ENCODE measurements around the gene LRRC59.
"Not testable (repeated sequence)": the region's sequence is repeated elsewhere in the genome, so short reads cannot be mapped to it uniquely, and the experiment has no call there.

Gene LRRC59

DNA sequence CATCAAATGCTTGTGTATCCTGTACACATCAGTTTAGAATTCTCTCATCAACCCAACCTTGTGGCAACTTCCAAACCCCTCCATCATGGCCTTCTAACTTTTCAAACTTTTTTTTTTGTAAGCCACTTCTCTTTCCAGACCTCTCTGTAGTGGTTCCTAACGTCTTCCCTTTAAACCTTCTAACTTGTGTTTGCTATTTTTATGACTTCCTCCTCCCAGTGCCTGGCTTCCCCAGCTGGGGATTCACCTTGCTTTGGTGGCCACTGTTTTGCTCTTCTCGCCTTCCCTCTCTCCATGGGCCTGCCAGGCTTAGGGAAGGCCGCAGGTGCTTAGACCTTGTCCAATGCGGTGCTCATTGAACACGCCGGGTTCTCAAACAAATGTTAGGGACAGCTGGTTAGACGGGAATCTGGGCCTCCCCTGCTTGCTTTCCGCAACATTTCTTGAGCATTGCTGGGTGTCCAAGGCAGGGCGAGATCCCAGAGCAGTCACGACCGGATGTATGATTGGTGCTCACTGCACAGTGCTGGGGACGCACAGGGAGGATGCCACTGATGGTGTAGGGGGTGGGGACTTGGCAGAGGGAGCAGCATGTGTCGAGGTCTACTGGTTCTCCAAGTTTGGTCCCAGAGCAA lies 52.5 kb downstream of the LRRC59 start:
- DNase-seq: no peak

DNA sequence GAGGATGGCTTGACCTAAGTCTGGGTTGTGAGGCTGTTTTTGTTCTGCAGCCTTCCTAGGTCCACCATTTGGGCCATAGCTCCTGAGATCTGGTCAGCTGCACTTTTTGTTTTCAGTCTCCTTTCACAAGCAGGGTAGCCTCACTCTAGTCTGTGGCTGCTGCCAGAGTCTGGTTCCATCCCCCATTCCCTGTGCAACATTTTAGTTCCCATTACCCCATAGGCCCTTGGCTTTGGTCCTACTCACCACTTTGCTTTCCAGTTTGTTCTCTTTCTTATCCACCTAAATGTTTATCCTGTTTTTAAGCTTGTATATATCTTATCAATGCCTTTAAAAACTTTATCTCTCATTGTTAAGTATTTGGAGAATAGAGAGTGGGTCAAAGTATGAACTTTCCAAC lies 57.9 kb downstream of the LRRC59 start:
- DNase-seq: no peak

DNA sequence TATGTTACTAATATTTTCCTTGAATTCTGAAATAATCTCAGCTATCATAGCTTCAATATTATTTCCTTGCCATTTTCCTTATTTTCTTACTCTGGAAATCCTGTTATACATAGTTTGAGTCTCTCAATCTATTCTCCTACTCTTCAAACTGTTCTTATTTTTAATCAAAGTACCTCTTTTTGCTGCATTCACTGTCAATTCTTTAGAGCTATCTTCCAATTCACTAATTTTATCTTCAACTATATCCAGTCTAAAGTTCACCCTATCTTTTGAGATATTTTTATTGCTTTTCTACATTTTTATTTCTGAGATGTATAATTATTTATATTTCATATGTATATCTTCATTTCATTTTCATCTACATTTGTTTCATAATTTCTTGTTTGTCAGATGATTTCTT lies 58.7 kb downstream of the LRRC59 start:
- DNase-seq: no peak

DNA sequence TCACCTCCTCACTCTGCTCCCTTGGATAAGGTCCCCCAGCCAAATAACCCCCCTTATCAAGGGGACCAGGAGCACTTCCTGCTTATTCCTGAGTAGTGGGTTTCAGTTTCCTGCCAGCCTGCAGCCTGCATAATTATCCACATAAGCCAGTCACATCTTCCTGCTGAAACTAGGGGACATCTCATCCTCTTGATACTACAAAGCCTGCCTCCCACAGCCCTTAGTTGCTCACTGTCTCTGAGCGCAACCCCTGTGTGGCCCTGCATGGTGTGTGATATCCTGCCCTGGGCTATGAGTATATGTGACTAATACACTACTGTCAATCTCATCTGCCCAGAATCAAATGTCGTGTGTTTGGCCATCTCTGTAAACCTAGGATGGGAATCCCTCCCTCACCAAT lies 59.4 kb downstream of the LRRC59 start:
- DNase-seq: no peak

DNA sequence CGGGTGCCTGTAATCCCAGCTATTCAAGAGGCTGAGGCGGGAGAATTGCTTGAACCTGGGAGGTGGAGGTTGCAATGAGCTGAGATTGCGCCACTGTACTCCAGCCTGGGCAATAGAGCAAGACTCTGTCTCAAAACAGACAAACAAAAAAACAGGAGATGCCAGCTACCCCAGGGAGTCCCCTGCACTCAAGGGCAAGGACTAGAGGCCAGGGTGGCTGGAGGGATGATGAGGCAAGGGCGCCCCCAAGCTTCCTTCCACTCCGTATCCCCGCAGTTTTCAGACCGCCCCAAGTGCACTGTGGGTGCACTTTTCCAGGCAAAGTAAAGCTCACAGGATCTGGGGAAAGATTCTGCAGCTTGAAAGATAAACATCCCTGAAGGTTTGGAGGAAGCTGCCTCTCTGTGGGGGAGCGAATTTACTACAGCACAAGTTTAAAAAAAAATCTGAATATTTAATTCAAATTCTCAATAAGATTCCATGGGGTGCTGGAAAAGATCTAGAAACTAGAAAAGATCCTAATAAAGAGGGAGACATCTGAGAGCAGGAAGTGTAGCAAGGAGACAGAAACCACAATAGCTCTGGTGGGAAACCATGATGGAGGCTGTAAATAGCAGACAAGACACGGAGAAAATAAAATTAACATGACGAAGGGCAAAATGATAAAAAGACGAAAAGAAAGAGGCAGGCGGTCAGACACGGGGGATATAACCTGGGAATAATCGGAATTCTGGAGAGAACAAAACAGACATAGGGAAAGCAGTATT lies 63.8 kb downstream of the LRRC59 start:
- not testable (repeated sequence) for DNase-seq

DNA sequence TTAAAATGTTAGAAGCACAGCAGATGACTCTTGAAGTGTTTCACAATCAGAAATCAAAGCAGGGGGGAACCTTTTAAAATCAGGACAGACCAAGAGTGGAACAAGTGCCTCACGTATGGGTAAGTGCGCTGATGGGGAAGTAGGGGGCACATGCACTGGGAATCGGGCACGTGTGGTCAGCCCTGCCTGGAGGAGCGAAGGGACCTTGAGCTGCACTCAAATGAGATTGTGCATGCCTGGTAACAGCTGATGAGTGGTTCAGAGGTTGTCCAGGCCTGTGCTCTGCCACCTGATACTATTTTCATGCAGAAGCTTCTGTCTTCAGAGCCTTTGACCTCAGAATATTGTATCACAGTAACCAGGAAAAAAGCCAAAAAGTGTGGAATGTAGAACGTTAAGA lies 65.1 kb downstream of the LRRC59 start:
- no peak for DNase-seq
